ENCODE measurements around the gene PEF1.

PEF1 gene

DNA sequence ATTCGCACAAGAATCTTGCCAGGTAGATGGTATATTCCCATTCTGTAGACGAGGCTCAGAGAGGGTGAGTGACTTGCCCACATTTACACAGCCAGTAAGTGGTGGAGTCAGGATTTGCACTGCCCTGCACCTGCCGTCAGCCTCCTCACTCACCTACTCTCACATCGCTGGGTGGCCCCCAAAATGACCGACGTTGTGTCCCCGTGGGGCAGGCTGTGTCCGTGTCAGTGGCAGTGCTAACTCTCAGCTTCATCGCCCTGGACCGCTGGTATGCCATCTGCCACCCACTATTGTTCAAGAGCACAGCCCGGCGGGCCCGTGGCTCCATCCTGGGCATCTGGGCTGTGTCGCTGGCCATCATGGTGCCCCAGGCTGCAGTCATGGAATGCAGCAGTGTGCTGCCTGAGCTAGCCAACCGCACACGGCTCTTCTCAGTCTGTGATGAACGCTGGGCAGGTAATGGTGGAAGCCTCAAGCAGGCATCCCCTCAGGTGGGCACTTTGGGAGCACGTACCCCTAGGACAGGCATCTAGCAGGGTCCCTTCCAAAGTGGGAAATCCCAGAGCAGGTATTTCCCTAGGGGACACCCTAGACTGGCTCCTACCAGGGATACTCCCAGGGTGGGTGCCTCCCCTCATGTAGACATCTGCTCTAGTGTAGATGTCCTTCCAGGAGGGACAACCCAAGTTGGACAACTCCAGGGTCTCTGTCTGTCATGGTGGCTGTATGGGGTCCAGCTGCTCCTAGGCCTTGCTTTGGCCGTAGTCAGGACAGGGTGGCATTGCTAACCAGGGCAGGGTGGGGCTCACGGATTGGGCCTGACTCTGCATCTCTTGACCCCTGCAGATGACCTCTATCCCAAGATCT lies 23.8 kb downstream of the PEF1 start:
- Histone ChIP-seq H3K27ac (no peak overlapping the region), H3K36me3 (peaks cover 24% of the 10 kb centered on the region), H3K4me3 (ENCODE audit: low read depth in 1 of 2, low read length in 1 of 2) (no peak overlapping the region), H3K27me3 (peaks cover 40% of the 10 kb centered on the region), H3K9me3 (no peaks in the 10 kb centered on the region), H3K4me1 (ENCODE audit: control insufficient read depth in 1 of 2, insufficient read depth in 1 of 2, low read depth in 1 of 2, low read length in 1 of 2) (peaks cover 0 to 9% of the 10 kb centered on the region in 2 experiments)
- TF ChIP-seq, protein P1, sequence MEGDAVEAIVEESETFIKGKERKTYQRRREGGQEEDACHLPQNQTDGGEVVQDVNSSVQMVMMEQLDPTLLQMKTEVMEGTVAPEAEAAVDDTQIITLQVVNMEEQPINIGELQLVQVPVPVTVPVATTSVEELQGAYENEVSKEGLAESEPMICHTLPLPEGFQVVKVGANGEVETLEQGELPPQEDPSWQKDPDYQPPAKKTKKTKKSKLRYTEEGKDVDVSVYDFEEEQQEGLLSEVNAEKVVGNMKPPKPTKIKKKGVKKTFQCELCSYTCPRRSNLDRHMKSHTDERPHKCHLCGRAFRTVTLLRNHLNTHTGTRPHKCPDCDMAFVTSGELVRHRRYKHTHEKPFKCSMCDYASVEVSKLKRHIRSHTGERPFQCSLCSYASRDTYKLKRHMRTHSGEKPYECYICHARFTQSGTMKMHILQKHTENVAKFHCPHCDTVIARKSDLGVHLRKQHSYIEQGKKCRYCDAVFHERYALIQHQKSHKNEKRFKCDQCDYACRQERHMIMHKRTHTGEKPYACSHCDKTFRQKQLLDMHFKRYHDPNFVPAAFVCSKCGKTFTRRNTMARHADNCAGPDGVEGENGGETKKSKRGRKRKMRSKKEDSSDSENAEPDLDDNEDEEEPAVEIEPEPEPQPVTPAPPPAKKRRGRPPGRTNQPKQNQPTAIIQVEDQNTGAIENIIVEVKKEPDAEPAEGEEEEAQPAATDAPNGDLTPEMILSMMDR (IDR thresholded peaks at IDR 0.05) = no peak

DNA sequence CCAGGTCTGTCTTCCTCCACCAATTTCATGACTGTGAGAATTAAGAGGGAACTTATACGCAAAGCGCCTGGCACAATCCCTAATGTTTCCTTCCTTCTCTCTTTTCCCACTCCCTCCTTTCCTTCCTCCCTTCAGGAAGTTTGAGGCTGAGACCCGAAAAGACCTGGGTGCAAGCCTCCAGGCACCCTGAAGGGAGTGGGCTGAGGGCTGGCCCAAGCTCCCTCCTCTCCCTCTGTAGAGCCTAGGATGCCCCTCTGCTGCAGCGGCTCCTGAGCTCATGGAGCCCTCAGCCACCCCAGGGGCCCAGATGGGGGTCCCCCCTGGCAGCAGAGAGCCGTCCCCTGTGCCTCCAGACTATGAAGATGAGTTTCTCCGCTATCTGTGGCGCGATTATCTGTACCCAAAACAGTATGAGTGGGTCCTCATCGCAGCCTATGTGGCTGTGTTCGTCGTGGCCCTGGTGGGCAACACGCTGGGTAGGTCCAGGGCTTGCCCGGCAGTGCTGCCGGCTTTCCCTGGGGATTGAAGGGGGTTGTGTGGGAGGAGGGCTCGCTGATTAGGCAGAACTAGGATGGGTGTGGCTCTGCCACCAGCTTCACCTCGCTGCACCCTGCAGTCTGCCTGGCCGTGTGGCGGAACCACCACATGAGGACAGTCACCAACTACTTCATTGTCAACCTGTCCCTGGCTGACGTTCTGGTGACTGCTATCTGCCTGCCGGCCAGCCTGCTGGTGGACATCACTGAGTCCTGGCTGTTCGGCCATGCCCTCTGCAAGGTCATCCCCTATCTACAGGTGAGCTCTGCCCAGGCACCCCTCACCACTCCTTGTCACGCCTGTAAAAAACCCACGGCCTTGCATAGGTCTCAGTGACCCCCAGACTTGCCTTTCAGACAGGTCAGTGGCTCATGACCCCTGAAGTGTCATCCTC lies 25.5 kb downstream of the PEF1 start:
- TF ChIP-seq, protein P1 (IDR thresholded peaks at IDR 0.05) = no peak
- Histone ChIP-seq H3K4me1 (ENCODE audit: control insufficient read depth in 1 of 2, insufficient read depth in 1 of 2, low read depth in 1 of 2, low read length in 1 of 2) (peaks cover 0 to 9% of the 10 kb centered on the region in 2 experiments), H3K4me3 (ENCODE audit: low read depth in 1 of 2, low read length in 1 of 2) (no peak overlapping the region), H3K36me3 (peaks cover 9% of the 10 kb centered on the region), H3K27me3 (peaks cover 46% of the 10 kb centered on the region), H3K27ac (no peak overlapping the region), H3K9me3 (no peaks in the 10 kb centered on the region)

DNA sequence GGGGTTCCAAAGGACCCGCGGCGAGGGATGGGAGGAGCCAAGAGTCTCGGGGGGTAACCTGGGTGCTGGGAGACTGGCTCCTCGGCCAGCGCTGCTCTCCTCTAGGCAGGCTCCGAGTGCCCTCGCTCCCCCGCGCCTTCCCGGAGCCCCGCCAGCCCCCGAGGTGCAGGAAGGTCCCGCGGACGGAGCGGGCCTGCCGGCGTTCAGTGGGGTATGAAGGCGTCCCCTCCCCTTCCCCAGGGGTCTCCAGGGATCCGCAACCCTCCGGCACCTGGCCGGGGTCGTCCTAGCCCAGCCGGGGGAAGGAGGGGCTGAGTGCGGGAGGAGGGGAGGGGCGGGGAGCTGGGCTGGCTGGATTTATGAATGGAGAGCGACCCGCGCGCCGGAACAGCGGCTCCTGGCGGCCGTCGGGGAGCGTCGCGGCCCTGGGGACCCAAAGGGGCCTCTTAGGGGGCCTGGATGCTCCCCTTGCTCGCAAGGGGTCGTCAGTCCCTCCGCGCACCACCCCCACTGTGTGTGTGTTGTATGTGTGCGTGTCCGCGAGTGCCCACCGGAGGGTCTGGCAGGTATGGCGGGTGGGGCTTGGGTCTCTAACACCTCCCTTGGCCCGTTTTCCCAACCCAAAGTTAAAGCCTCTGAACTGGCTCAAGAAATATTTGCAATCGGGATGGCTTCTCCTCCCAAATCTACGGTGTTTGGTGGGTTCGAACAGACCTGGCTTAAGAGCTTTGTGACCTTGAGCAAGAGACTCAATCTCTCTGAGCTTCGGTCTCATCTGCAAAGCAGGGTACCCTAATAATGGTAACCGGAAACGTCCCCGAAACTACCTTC lies 26.5 kb downstream of the PEF1 start:
- peak overlapping the region in 1 of 2 experiments; percentile 39 for H3K4me3 ChIP-seq (ENCODE audit: low read depth in 1 of 2, low read length in 1 of 2)
- H3K27me3 ChIP-seq = peaks cover 46% of the 10 kb centered on the region
- H3K27ac ChIP-seq = no peak overlapping the region
- H3K4me1 ChIP-seq (ENCODE audit: control insufficient read depth in 1 of 2, insufficient read depth in 1 of 2, low read depth in 1 of 2, low read length in 1 of 2) = peaks cover 0 to 9% of the 10 kb centered on the region in 2 experiments
- TF ChIP-seq, protein P1 (IDR thresholded peaks at IDR 0.05) = no peak
- no peaks in the 10 kb centered on the region for H3K9me3 ChIP-seq
- no peaks in the 10 kb centered on the region for H3K36me3 ChIP-seq

DNA sequence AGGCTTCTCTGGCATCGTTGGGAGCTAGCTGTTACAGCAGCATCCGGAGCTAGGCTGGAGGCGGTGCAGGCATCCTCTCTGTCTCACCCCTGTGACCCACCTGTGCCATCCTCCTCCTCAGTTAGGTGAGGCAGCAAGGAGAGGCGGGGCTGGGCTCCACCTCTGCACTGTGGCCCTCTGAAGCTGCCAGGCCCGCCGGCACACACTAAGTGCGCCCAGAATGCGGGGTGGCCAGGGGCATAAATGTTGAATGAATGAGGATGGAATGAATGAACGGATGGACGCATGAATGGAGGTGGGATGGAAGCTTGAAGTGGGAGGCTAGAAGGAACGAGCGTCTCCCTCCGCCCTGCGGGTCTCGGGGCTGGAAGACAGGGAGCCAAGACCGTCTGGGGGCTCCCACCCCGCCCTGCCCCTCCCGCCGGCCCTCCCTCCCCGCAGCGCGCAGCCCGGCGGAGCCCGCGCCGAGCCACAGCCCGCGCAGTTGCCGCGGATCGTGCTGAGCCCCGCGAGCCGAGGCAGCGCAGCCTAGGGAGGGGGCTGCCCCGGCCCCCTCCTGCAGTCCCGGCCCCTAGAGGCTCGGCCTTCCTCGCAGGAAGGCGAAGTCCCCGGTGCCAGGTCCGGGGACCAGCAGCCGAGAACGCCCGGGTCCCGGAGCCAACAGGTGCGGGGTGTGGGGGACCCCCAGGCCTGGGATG lies 27.3 kb downstream of the PEF1 start, which contains the start of gene HCRTR1:
TSS of gene HCRTR1 (plus strand) at position 472 of the 698 bp plus-strand sequence. CDS start 1,504 bp downstream, outside the sequence.
- no peak within 1 kb of the TSS for H3K27ac ChIP-seq
- H3K9me3 ChIP-seq = no peaks in the 10 kb centered on the region
- peaks cover 0 to 9% of the 10 kb centered on the region in 2 experiments for H3K4me1 ChIP-seq (ENCODE audit: control insufficient read depth in 1 of 2, insufficient read depth in 1 of 2, low read depth in 1 of 2, low read length in 1 of 2)
- TF ChIP-seq, protein P1 (IDR thresholded peaks at IDR 0.05) = no peak
- peak within 1 kb of the TSS in 1 of 2 experiments; percentile 39 for H3K4me3 ChIP-seq (ENCODE audit: low read depth in 1 of 2, low read length in 1 of 2)
- peaks cover 46% of the 10 kb centered on the region for H3K27me3 ChIP-seq
- H3K36me3 ChIP-seq = no peaks in the 10 kb centered on the region
